ENCODE measurements around the gene DNMBP. TPM values are rescaled to one million over a fixed set of nuclear protein-coding genes. Genes with fewer than 3 reads are reported as not detected.

Gene DNMBP
- total RNA-seq, 1 experiment from 2014 or later, result 19.7 TPM

DNA sequence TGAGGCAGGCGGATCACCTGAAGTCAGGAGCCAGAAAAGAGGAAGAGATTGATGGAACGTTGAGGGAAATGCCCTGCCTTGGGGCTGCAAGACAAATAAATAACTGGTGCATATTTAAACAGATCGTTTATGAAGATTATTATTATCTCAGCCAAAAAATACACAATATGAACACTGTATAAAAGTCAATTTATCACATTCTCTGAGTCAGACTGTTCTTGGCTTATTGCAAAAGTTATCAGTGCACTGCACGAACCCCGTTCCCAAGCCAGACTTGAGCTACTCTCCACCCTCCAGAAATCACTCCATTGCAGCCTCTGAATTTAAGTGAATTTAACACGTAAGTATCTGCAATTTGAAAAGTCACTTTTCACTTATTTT, 1.6 kb downstream of the DNMBP start (continued):
- TF ChIP-seq, protein P1, sequence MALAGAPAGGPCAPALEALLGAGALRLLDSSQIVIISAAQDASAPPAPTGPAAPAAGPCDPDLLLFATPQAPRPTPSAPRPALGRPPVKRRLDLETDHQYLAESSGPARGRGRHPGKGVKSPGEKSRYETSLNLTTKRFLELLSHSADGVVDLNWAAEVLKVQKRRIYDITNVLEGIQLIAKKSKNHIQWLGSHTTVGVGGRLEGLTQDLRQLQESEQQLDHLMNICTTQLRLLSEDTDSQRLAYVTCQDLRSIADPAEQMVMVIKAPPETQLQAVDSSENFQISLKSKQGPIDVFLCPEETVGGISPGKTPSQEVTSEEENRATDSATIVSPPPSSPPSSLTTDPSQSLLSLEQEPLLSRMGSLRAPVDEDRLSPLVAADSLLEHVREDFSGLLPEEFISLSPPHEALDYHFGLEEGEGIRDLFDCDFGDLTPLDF (CRISPR knock-in tag; IDR thresholded peaks at IDR 0.05), result no peak
- TF ChIP-seq, protein P2, sequence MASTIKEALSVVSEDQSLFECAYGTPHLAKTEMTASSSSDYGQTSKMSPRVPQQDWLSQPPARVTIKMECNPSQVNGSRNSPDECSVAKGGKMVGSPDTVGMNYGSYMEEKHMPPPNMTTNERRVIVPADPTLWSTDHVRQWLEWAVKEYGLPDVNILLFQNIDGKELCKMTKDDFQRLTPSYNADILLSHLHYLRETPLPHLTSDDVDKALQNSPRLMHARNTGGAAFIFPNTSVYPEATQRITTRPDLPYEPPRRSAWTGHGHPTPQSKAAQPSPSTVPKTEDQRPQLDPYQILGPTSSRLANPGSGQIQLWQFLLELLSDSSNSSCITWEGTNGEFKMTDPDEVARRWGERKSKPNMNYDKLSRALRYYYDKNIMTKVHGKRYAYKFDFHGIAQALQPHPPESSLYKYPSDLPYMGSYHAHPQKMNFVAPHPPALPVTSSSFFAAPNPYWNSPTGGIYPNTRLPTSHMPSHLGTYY (CRISPR knock-in tag; IDR thresholded peaks at IDR 0.05), result no peak
- TF ChIP-seq FOXK1 (CRISPR knock-in tag; IDR thresholded peaks at IDR 0.05) (no peak), NR3C1 (CRISPR knock-in tag; conservative IDR thresholded peaks at IDR 0.05; ENCODE audit: low read depth) (no peak), FOXJ3 (CRISPR knock-in tag; IDR thresholded peaks at IDR 0.05; ENCODE audit: borderline replicate concordance) (no peak)

DNA sequence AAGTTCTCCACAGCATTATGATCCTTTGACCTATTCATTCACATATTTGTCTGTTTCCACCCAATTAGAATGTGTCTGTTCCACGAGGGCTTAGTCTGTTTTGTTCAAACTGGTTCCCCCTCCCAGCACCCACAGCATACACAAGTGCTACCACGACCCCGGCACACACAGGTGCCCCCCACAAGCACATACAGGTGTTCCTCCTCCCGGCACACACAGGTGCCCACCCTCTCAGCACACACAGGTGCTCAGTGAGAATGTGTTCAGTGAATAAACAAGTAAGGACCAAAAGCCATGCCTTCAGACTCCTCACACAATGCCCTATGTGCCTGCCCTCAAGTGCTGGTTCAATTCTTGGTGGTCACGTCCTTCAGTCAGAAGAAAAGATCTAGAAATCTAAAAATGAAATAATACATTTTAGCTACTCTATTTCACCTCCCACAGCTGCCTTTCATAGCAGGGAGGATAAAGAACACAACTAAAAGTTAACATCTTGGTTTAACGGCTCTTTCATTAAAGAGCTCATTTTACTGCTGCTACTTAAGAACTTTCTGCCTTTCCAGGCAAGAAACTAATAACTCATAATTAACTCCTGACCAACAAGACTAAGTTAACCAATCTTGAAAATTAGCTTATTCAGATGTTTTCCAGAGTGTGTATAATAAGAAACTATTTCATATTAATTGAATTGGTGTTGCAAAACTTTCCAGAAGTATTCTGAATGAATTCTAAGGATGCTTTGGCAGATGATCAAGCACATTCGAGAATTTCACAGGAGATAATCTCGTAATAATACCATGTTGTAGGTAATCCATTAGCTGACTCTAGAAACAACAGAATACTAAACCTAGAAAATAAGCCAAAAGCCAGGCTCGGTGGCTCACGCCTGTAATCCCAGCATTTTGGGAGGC, 2.3 kb downstream of the DNMBP start:
- Mint-ChIP-seq H3K36me3 (no peaks in the 10 kb centered on the region; the same call in 1 of the 2 replicates), H3K9me3 (0 out of 2 replicates have a peak, but pooled peaks cover 8% of the 10 kb centered on the region), H3K27ac (no peak overlapping the region), H3K4me3 (peak overlapping the region; percentile 22; the same call in 1 of the 2 replicates), H3K27me3 (ENCODE audit: low read depth) (peaks cover 21% of the 10 kb centered on the region), H3K4me1 (peaks cover 40% of the 10 kb centered on the region)
- TF ChIP-seq PRRX2 (CRISPR knock-in tag; IDR thresholded peaks at IDR 0.05) (no peak), OVOL2 (CRISPR knock-in tag; IDR thresholded peaks at IDR 0.05; ENCODE audit: borderline replicate concordance) (no peak), CREM (CRISPR knock-in tag; IDR thresholded peaks at IDR 0.05) (no peak), NR3C1 (CRISPR knock-in tag; conservative IDR thresholded peaks at IDR 0.05; ENCODE audit: low read depth) (no peak), EMX1 (CRISPR knock-in tag; IDR thresholded peaks at IDR 0.05) (no peak), SMAD4 (CRISPR knock-in tag; IDR thresholded peaks at IDR 0.05) (no peak), SMAD3 (CRISPR knock-in tag; IDR thresholded peaks at IDR 0.05; ENCODE audit: borderline replicate concordance) (no peak), GRHL2 (CRISPR knock-in tag; IDR thresholded peaks at IDR 0.05; ENCODE audit: insufficient replicate concordance, severe bottlenecking) (no peak), ZNF416 (CRISPR knock-in tag; IDR thresholded peaks at IDR 0.05) (no peak), JUN (CRISPR knock-in tag; IDR thresholded peaks at IDR 0.05) (no peak), NFATC4 (CRISPR knock-in tag; IDR thresholded peaks at IDR 0.05) (no peak), ATF1 (CRISPR knock-in tag; IDR thresholded peaks at IDR 0.05) (no peak), TCF7 (CRISPR knock-in tag; IDR thresholded peaks at IDR 0.05; ENCODE audit: low read depth) (no peak)
- TF ChIP-seq, protein P3, sequence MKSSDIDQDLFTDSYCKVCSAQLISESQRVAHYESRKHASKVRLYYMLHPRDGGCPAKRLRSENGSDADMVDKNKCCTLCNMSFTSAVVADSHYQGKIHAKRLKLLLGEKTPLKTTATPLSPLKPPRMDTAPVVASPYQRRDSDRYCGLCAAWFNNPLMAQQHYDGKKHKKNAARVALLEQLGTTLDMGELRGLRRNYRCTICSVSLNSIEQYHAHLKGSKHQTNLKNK (CRISPR knock-in tag; IDR thresholded peaks at IDR 0.05), result no peak
- TF ChIP-seq, protein P4, sequence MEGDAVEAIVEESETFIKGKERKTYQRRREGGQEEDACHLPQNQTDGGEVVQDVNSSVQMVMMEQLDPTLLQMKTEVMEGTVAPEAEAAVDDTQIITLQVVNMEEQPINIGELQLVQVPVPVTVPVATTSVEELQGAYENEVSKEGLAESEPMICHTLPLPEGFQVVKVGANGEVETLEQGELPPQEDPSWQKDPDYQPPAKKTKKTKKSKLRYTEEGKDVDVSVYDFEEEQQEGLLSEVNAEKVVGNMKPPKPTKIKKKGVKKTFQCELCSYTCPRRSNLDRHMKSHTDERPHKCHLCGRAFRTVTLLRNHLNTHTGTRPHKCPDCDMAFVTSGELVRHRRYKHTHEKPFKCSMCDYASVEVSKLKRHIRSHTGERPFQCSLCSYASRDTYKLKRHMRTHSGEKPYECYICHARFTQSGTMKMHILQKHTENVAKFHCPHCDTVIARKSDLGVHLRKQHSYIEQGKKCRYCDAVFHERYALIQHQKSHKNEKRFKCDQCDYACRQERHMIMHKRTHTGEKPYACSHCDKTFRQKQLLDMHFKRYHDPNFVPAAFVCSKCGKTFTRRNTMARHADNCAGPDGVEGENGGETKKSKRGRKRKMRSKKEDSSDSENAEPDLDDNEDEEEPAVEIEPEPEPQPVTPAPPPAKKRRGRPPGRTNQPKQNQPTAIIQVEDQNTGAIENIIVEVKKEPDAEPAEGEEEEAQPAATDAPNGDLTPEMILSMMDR (IDR thresholded peaks at IDR 0.05), result no peak
- TF ChIP-seq, protein P5, sequence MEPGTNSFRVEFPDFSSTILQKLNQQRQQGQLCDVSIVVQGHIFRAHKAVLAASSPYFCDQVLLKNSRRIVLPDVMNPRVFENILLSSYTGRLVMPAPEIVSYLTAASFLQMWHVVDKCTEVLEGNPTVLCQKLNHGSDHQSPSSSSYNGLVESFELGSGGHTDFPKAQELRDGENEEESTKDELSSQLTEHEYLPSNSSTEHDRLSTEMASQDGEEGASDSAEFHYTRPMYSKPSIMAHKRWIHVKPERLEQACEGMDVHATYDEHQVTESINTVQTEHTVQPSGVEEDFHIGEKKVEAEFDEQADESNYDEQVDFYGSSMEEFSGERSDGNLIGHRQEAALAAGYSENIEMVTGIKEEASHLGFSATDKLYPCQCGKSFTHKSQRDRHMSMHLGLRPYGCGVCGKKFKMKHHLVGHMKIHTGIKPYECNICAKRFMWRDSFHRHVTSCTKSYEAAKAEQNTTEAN (CRISPR knock-in tag; IDR thresholded peaks at IDR 0.05), result no peak
- POLR2A ChIA-PET, result interaction anchor here (1.3 kb wide), 1 partner anchor 93 kb away, joined by 4 read pairs; no protein-coding TSS in a partner anchor
- CTCF ChIA-PET, result interaction anchor here (3.7 kb wide), 1 partner anchor 95 kb away, joined by 54 read pairs; no protein-coding TSS in a partner anchor
- ATAC-seq (no peak), DNase-seq (ENCODE audit: low spot score) (no peak)
